Endothelial cell (in vitro differentiated cells): Measurements from ENCODE around the gene RET. TPM values are rescaled to one million over a fixed set of nuclear protein-coding genes. Genes with fewer than 3 reads are reported as not detected.
"Not testable (repeated sequence)": the region's sequence is repeated elsewhere in the genome, so short reads cannot be mapped to it uniquely, and the experiment has no call there.

ENCODE experiments used
- DNase-seq: peaks from one replicate; pipeline ENCODE4 v3.0.0; 2021; ENCODE audit warnings: low spot score
- H3K27ac Mint-ChIP-seq: one replicate; pipeline ENCODE4 v1.8.0; 2021; ENCODE audit warnings: mixed read lengths, inconsistent platforms; ENCODE audit not compliant: unreplicated experiment
- H3K27me3 Mint-ChIP-seq: one replicate; pipeline ENCODE4 v1.8.0; 2021; ENCODE audit warnings: mild to moderate bottlenecking, moderate library complexity, mixed read lengths, inconsistent platforms; ENCODE audit not compliant: unreplicated experiment
- H3K36me3 Mint-ChIP-seq: one replicate; pipeline ENCODE4 v1.8.0; 2021; ENCODE audit warnings: mild to moderate bottlenecking, low read depth, mixed read lengths, inconsistent platforms; ENCODE audit not compliant: unreplicated experiment
- H3K4me1 Mint-ChIP-seq: one replicate; pipeline ENCODE4 v1.8.0; 2021; ENCODE audit warnings: mild to moderate bottlenecking, mixed read lengths, inconsistent platforms; ENCODE audit not compliant: unreplicated experiment
- H3K4me3 Mint-ChIP-seq: one replicate; pipeline ENCODE4 v1.8.0; 2021; ENCODE audit warnings: mild to moderate bottlenecking, mixed read lengths, inconsistent platforms; ENCODE audit not compliant: unreplicated experiment
- H3K9me3 Mint-ChIP-seq: one replicate; pipeline ENCODE4 v1.8.0; 2021; ENCODE audit warnings: mixed read lengths, inconsistent platforms; ENCODE audit not compliant: unreplicated experiment
- total RNA-seq: library from RNA; stranded (reverse); fragmentation: NEBNext Ultra II Directional; extraction: Animal tissue kit (Norgen Biotek cat#: 25700); gene quantifications from one replicate; pipeline ENCODE4 v1.2.1, GENCODE V29; 2021; ENCODE audit not compliant: unreplicated experiment
- TF ChIP-seq, protein P1 (sequence below): fragments of 200-600 bp; sonication (generic); IDR thresholded peaks from one replicate; pipeline ENCODE4 v1.5.0; 2021; ENCODE audit warnings: antibody characterized with exemption; ENCODE audit not compliant: unreplicated experiment

Gene RET
- total RNA-seq, 1 donor from 2014 or later = 0.28 TPM

DNA sequence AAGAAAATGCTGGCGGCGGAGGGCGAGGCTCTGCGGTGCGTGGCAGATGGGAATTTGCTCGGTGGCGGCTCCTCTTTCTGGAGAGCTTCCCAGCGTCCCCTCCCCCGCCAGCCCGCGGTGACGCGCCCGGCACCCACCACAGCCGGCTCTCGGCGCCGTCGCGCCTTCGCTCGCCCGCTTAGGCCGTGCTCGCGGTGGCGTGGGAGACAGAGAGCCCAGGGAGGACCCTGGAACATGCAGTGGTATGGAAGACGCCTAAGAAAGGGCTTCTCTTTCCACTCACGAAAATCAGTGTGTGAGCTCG is 60.8 kb downstream of the RET start:
- DNase-seq = no peak
- TF ChIP-seq, protein P1, sequence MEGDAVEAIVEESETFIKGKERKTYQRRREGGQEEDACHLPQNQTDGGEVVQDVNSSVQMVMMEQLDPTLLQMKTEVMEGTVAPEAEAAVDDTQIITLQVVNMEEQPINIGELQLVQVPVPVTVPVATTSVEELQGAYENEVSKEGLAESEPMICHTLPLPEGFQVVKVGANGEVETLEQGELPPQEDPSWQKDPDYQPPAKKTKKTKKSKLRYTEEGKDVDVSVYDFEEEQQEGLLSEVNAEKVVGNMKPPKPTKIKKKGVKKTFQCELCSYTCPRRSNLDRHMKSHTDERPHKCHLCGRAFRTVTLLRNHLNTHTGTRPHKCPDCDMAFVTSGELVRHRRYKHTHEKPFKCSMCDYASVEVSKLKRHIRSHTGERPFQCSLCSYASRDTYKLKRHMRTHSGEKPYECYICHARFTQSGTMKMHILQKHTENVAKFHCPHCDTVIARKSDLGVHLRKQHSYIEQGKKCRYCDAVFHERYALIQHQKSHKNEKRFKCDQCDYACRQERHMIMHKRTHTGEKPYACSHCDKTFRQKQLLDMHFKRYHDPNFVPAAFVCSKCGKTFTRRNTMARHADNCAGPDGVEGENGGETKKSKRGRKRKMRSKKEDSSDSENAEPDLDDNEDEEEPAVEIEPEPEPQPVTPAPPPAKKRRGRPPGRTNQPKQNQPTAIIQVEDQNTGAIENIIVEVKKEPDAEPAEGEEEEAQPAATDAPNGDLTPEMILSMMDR = no peak
- Mint-ChIP-seq H3K27me3 (peaks cover 8% of the 10 kb centered on the region), H3K9me3 (no peaks in the 10 kb centered on the region), H3K4me3 (peak overlapping the region; percentile 96), H3K36me3 (no peaks in the 10 kb centered on the region), H3K27ac (no peak overlapping the region), H3K4me1 (peaks cover 5% of the 10 kb centered on the region)

GRCh38 chr10:43138021-43138756 is 61.3 kb downstream of the RET start, which contains the start of gene CSGALNACT2:
TSS of gene CSGALNACT2 (plus strand) at chr10:43138445. CDS start at chr10:43155150, 16,705 bp downstream.
- peak; percentile 47 for DNase-seq

DNA sequence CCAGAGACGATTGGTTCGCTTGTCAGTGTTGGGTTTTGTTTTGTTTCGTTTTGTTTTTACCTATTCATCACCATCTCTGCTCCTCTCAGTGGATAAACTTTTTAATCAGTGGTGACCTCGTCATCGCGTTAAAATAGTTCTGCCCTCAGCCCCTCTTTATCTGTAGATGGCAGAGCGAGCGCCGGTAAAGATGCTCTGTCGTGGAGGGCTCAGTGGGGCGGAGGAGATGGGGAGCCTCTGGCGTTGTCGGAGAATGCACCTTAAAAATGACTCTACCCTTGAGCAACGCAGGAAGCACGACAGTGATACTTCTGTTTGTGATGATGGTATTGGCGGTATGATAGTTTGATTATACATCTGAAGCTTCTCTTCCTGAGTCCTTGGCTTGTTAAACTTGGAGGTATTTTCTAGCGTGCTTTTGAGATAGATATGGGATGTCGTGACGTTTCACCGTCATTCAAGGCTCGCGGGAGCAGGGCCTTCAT is 61.9 kb downstream of the RET start:
- H3K36me3 Mint-ChIP-seq = no peaks in the 10 kb centered on the region
- TF ChIP-seq, protein P1 = no peak
- H3K27ac Mint-ChIP-seq = no peak overlapping the region
- peaks cover 8% of the 10 kb centered on the region for H3K27me3 Mint-ChIP-seq
- DNase-seq = no peak
- no peaks in the 10 kb centered on the region for H3K9me3 Mint-ChIP-seq
- peaks cover 5% of the 10 kb centered on the region for H3K4me1 Mint-ChIP-seq
- H3K4me3 Mint-ChIP-seq = peak overlapping the region; percentile 91

More at GRCh38 chr10:43138021-43138756, 61.3 kb downstream of the RET start, which contains the start of gene CSGALNACT2:
- peak within 1 kb of the TSS; percentile 66 for H3K27ac Mint-ChIP-seq
- H3K27me3 Mint-ChIP-seq = peaks cover 8% of the 10 kb centered on the region
- H3K4me3 Mint-ChIP-seq = peak within 1 kb of the TSS; percentile 96
- peaks cover 5% of the 10 kb centered on the region for H3K4me1 Mint-ChIP-seq
- H3K9me3 Mint-ChIP-seq = no peaks in the 10 kb centered on the region
- TF ChIP-seq, protein P1 = no peak
- H3K36me3 Mint-ChIP-seq = no peaks in the 10 kb centered on the region

DNA sequence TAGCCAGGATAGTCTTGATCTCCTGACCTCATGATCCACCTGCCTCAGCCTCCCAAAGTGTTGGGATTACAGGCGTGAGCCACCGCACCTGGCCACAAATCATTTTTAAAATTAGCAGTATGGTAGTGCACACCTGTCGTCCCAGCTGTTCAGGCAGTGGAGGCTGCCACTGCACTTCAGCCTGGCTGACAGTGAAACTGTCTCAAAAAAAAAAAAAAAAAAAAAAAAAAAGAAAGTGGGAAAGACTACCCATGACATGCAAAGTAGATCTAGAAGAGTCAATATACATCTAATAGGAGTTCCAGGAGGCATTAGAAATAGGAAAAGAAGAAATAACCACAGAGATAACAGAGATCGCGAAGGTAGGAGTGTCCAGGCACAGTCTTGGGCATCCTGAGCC is 64.6 kb downstream of the RET start:
- Mint-ChIP-seq H3K27me3 (peaks cover 8% of the 10 kb centered on the region), H3K36me3 (no peaks in the 10 kb centered on the region), H3K9me3 (no peaks in the 10 kb centered on the region), H3K4me1 (peaks cover 5% of the 10 kb centered on the region), H3K4me3 (no peak overlapping the region), H3K27ac (no peak overlapping the region)
- TF ChIP-seq, protein P1 = no peak
- no peak for DNase-seq

DNA sequence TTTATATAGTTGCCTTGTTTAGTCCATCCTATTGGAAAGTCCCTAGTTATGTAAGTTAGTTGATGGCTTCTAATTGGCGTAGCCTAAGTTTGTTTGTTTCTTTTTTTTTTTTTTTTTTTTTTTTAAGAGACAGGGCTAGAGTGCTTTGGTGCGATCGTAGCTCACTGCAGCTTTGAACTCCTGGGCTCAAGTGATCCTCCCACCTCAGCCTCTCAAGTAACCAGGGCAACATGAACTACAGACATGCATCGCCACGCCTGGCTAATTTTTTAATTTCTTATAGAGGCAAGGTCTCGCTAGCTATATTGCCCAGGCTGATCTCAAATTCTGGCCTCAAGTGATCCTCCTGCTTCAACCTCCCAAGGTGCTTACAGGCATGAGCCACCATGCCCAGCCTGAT is 68.4 kb downstream of the RET start:
- Mint-ChIP-seq H3K27me3 (no peaks in the 10 kb centered on the region), H3K36me3 (no peaks in the 10 kb centered on the region), H3K9me3 (no peaks in the 10 kb centered on the region), H3K27ac (no peak overlapping the region), H3K4me1 (no peaks in the 10 kb centered on the region), H3K4me3 (no peak overlapping the region)
- TF ChIP-seq, protein P1 = no peak
- no peak for DNase-seq

- H3K27ac Mint-ChIP-seq, H3K4me3 Mint-ChIP-seq, H3K27me3 Mint-ChIP-seq, DNase-seq, H3K9me3 Mint-ChIP-seq, H3K4me1 Mint-ChIP-seq, H3K36me3 Mint-ChIP-seq: not testable (repeated sequence)
Observed at GRCh38 chr10:43145936-43146335, 69.1 kb downstream of the RET start.
